ENCODE data around the gene UBR3.

GRCh38 chr2:169925968-169926367, 98.7 kb downstream of the UBR3 start:
- TF ChIP-seq, protein P1, sequence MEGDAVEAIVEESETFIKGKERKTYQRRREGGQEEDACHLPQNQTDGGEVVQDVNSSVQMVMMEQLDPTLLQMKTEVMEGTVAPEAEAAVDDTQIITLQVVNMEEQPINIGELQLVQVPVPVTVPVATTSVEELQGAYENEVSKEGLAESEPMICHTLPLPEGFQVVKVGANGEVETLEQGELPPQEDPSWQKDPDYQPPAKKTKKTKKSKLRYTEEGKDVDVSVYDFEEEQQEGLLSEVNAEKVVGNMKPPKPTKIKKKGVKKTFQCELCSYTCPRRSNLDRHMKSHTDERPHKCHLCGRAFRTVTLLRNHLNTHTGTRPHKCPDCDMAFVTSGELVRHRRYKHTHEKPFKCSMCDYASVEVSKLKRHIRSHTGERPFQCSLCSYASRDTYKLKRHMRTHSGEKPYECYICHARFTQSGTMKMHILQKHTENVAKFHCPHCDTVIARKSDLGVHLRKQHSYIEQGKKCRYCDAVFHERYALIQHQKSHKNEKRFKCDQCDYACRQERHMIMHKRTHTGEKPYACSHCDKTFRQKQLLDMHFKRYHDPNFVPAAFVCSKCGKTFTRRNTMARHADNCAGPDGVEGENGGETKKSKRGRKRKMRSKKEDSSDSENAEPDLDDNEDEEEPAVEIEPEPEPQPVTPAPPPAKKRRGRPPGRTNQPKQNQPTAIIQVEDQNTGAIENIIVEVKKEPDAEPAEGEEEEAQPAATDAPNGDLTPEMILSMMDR (IDR thresholded peaks at IDR 0.05) = no peak
- no peak for TF ChIP-seq EP300 (IDR thresholded peaks at IDR 0.05)
